ENCODE measurements around the gene COL20A1. TPM values are rescaled to one million over a fixed set of nuclear protein-coding genes. Genes with fewer than 3 reads are reported as not detected.

COL20A1 gene
- total RNA-seq, 6 experiments from 2014 or later: 0.02 TPM; not detected in 5

DNA sequence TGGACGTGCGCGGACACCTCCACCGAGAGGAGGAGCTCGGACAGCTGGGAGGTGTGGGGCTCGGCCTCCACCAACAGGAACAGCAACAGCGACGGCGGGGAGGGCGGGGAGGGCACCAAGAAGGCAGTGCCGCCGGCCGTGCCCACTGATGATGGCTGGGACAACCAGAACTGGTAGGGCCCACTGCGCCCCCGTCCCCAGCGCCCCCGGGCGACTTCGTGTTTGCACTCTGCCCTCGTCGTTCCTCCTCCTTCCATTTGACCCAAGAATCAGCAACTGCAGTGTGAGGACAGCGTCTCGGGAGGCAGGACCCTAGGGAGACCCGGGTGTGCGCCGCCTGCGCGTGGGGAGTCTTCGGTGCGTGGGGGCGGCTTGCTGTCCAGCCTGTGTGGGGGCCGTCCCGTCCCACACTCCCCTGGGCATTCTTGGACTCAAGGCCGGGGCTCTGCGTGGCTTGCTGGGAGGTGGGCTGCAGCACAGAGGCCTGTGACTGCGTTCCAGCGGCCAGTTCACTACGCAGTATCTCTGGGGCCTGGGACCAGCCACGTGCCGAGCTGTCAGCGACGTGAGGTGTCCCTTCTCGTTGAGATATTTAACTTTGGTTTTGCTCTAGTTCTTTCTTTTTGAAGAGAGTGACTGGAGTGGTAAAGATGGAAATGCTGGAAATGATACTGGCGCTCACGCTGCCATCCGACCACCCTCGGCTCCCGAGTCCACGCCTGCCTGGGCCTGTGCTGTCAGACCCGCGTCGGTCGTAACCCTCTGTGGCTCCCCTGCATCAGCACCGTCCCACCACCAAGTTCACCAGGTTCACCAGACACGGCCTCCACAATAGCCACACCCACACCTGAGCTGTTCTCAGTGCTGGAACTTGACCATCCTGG is 5.0 kb upstream of the COL20A1 start:
- no peak overlapping the region for H3K27ac Mint-ChIP-seq
- no peaks in the 10 kb centered on the region for H3K4me1 Mint-ChIP-seq (ENCODE audit: low read depth)
- TF ChIP-seq, protein P1, sequence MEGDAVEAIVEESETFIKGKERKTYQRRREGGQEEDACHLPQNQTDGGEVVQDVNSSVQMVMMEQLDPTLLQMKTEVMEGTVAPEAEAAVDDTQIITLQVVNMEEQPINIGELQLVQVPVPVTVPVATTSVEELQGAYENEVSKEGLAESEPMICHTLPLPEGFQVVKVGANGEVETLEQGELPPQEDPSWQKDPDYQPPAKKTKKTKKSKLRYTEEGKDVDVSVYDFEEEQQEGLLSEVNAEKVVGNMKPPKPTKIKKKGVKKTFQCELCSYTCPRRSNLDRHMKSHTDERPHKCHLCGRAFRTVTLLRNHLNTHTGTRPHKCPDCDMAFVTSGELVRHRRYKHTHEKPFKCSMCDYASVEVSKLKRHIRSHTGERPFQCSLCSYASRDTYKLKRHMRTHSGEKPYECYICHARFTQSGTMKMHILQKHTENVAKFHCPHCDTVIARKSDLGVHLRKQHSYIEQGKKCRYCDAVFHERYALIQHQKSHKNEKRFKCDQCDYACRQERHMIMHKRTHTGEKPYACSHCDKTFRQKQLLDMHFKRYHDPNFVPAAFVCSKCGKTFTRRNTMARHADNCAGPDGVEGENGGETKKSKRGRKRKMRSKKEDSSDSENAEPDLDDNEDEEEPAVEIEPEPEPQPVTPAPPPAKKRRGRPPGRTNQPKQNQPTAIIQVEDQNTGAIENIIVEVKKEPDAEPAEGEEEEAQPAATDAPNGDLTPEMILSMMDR (IDR thresholded peaks at IDR 0.05): no peak
- peaks cover 2% of the 10 kb centered on the region for H3K27me3 Mint-ChIP-seq (ENCODE audit: insufficient read depth)
- DNase-seq: no peak
- no peak overlapping the region for H3K4me3 Mint-ChIP-seq
- H3K36me3 Mint-ChIP-seq (ENCODE audit: low read depth): no peaks in the 10 kb centered on the region; the same call in 1 of the 2 replicates
- H3K9me3 Mint-ChIP-seq: no peaks in the 10 kb centered on the region

DNA sequence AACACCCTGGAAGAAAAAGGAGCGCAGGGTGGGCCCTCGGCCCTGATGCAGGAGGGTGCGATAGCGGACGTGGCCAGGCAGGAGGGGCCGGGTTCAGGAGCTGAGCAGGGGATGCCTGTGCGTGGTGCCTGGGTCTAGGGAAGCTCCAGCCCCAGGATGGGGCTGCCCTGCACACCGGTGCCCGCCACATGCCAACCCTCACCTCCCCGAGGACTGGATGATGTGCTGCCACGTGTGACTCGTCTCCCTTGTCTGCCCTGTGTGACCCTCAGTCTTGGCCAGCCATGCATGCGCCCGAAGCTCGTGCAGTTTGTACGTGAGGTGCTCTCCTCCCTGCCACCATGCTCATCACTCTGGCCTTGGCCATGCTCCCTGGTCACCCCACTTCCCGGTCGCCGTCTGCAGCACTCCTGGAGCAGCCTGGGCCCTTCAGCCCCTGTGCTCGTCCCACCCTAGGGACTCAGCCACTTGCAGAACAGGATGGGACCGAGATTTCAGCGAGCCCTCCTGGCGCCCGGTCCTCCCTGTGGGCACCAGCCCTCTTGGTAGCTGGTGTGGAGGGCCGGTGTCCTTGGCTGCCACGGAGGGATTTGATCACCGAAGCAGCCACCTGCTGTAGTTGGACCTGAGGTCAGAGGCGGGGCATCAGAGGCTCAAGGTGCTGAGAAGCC is 4.3 kb upstream of the COL20A1 start:
- Mint-ChIP-seq H3K27ac (no peak overlapping the region), H3K36me3 (ENCODE audit: low read depth) (no peaks in the 10 kb centered on the region; the same call in 1 of the 2 replicates), H3K9me3 (no peaks in the 10 kb centered on the region), H3K27me3 (ENCODE audit: insufficient read depth) (peaks cover 7% of the 10 kb centered on the region), H3K4me1 (ENCODE audit: low read depth) (no peaks in the 10 kb centered on the region), H3K4me3 (no peak overlapping the region)
- DNase-seq: no peak
- TF ChIP-seq, protein P1 (IDR thresholded peaks at IDR 0.05): no peak

DNA sequence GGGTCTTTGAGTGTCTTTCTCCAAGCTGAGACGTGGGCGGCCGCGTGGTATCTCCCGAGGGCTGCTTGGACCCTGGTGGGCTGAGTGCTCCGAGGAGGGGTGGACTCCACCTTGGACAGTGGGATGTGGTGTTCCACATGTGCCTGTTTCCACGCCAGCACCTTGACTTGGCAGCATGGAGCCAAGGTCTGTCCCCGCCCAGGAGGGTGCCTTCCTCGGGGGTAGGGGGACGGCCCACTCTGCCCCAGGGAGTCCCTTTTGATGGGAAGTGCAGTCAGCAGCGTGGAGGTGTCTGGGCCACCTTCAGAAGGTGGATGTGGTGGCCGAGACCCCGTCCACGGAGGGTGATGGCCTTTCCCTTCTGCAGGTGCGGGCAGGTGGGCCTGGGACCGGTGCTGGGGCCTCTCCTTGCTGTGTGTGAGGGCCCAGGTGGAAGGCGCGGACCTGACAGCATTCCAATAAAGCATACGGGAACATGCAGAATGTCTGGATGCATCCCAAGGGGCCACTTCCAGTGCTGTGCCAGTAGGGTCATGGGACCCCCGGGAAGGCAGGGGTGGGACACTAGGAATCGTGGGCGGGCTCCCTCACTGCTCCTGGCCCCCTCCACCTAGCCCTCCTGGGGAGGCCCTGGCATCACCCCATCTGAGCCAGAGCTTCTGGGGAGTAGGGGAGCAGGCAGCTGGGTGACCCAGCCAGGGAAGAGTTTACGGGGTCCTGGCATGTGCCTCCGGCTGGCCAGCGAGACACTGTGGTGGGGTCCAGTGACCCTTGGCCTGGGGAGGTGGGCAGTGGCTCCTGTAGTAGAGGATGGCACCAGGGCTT is 3.5 kb upstream of the COL20A1 start:
- H3K27ac Mint-ChIP-seq: no peak overlapping the region

DNA sequence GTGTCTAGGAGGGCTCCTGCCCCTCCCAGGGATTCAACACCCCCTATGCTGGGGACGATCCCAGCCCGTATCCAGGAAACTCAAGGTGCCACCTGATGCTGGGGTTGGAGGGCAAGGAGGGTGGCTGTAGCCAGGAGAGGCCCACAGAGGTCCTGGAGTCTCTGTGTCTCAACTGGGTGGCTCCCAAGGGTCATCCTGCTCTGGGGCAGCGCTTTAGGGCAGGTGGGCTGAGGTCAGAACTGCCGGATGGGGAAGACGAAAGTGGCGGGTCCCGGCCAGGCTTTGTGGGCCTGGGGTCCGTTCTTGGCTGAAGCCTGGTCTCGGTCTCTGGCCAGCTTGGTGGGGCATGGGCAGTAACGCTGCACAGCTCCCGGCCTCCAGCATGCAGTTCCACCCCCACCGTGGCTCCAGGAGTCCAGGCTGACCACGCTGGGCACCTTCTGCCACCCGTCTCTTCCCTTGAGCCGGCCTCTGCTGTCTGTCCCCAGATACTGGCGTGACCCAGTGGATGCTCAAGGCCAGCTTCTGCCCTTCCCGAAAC is 2.8 kb upstream of the COL20A1 start:
- DNase-seq: no peak
- Mint-ChIP-seq H3K27ac (no peak overlapping the region), H3K36me3 (ENCODE audit: low read depth) (no peaks in the 10 kb centered on the region), H3K9me3 (no peaks in the 10 kb centered on the region), H3K4me1 (ENCODE audit: low read depth) (no peaks in the 10 kb centered on the region), H3K27me3 (ENCODE audit: insufficient read depth) (peaks cover 16% of the 10 kb centered on the region), H3K4me3 (no peak overlapping the region)
- TF ChIP-seq, protein P1 (IDR thresholded peaks at IDR 0.05): no peak

More for the DNA sequence above, 3.5 kb upstream of the COL20A1 start:
- DNase-seq: no peak
- TF ChIP-seq, protein P1 (IDR thresholded peaks at IDR 0.05): no peak
- H3K27me3 Mint-ChIP-seq (ENCODE audit: insufficient read depth): peaks cover 11% of the 10 kb centered on the region
- no peaks in the 10 kb centered on the region for H3K36me3 Mint-ChIP-seq (ENCODE audit: low read depth)
- H3K4me3 Mint-ChIP-seq: no peak overlapping the region
- H3K9me3 Mint-ChIP-seq: no peaks in the 10 kb centered on the region
- no peaks in the 10 kb centered on the region for H3K4me1 Mint-ChIP-seq (ENCODE audit: low read depth)
